ENCODE results near the gene CFLAR. TPM values are rescaled to one million over a fixed set of nuclear protein-coding genes. Genes with fewer than 3 reads are reported as not detected.

CFLAR gene
- total and polyA plus RNA-seq, 2 of the 13 experiments (the other 11 are each of a cell fraction or from before 2014, with no cell fraction given) = 43.8 to 92.1 TPM

DNA sequence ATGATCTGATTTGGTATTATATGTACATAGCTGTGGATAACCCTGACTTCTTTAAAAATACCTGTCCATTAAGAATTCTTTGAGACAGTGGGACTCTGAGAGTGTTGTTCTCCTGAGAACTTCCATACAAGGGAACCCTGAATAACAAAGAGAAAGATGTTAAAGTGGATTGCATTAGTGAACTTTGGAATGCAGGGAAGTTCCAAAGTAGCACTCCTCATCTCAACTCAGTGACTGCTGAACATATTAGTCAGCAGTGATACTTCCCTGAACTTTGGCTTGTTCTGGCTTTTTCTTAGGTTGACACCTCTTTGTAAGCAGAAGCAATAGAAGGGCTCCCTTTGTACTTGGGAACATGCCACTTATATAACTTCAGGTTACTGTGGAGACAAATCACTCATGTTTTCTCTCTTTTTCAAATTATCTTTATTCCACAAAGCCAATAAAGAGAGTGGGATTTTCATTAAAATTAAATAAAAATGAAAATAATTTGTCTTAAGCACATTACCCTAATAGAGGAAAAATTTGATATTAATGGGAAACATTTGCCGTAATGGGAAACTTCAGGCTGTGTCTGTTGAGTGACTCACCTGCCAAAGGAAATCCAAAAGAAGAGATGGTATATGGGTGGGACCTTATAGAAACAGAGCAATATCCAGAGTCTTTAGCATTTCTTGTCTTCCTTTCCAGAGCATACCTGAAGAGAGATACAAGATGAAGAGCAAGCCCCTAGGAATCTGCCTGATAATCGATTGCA lies 33.3 kb downstream of the CFLAR start (continued):
- TF ChIP-seq ZNF12 (CRISPR knock-in tag; IDR thresholded peaks at IDR 0.05) (0 out of 2 replicates have a peak, but pooled peaks have one; percentile 16), RFX3 (CRISPR knock-in tag; IDR thresholded peaks at IDR 0.05) (peak; percentile 49; the same call in 1 of the 2 replicates), NFE2L1 (CRISPR knock-in tag; IDR thresholded peaks at IDR 0.05; ENCODE audit: borderline replicate concordance) (no peak), SMARCE1 (IDR thresholded peaks at IDR 0.05; ENCODE audit: borderline replicate concordance) (0 out of 2 replicates have a peak, but pooled peaks have one; percentile 34), IRF2 (CRISPR knock-in tag; IDR thresholded peaks at IDR 0.05) (peak; percentile 82), ZBTB25 (CRISPR knock-in tag; IDR thresholded peaks at IDR 0.05) (0 out of 2 replicates have a peak, but pooled peaks have one; percentile 27), CBX2 (IDR thresholded peaks at IDR 0.05; ENCODE audit: low read depth, low read length) (no peak), CBX2 (CRISPR knock-in tag; IDR thresholded peaks at IDR 0.05; ENCODE audit: low read depth) (no peak), DPF2 (CRISPR knock-in tag; IDR thresholded peaks at IDR 0.05; ENCODE audit: borderline replicate concordance, low read depth) (peak; percentile 62; the same call in 1 of the 2 replicates), ZNF775 (CRISPR knock-in tag; IDR thresholded peaks at IDR 0.05; ENCODE audit: borderline replicate concordance) (no peak), HMGXB4 (CRISPR knock-in tag; IDR thresholded peaks at IDR 0.05; ENCODE audit: borderline replicate concordance in 1 of 2, low read depth in 1 of 2) (peak in 1 of 2 experiments; percentile 61; a peak in 1 of 4 replicates), RBM22 (optimal IDR thresholded peaks at IDR 0.05; ENCODE audit: low read length) (no peak), PAX8 (CRISPR knock-in tag; IDR thresholded peaks at IDR 0.05; ENCODE audit: borderline replicate concordance) (no peak)
- TF ChIP-seq, protein P1, sequence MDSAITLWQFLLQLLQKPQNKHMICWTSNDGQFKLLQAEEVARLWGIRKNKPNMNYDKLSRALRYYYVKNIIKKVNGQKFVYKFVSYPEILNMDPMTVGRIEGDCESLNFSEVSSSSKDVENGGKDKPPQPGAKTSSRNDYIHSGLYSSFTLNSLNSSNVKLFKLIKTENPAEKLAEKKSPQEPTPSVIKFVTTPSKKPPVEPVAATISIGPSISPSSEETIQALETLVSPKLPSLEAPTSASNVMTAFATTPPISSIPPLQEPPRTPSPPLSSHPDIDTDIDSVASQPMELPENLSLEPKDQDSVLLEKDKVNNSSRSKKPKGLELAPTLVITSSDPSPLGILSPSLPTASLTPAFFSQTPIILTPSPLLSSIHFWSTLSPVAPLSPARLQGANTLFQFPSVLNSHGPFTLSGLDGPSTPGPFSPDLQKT (CRISPR knock-in tag; IDR thresholded peaks at IDR 0.05; ENCODE audit: borderline replicate concordance) = no peak
- TF ChIP-seq, protein P2, sequence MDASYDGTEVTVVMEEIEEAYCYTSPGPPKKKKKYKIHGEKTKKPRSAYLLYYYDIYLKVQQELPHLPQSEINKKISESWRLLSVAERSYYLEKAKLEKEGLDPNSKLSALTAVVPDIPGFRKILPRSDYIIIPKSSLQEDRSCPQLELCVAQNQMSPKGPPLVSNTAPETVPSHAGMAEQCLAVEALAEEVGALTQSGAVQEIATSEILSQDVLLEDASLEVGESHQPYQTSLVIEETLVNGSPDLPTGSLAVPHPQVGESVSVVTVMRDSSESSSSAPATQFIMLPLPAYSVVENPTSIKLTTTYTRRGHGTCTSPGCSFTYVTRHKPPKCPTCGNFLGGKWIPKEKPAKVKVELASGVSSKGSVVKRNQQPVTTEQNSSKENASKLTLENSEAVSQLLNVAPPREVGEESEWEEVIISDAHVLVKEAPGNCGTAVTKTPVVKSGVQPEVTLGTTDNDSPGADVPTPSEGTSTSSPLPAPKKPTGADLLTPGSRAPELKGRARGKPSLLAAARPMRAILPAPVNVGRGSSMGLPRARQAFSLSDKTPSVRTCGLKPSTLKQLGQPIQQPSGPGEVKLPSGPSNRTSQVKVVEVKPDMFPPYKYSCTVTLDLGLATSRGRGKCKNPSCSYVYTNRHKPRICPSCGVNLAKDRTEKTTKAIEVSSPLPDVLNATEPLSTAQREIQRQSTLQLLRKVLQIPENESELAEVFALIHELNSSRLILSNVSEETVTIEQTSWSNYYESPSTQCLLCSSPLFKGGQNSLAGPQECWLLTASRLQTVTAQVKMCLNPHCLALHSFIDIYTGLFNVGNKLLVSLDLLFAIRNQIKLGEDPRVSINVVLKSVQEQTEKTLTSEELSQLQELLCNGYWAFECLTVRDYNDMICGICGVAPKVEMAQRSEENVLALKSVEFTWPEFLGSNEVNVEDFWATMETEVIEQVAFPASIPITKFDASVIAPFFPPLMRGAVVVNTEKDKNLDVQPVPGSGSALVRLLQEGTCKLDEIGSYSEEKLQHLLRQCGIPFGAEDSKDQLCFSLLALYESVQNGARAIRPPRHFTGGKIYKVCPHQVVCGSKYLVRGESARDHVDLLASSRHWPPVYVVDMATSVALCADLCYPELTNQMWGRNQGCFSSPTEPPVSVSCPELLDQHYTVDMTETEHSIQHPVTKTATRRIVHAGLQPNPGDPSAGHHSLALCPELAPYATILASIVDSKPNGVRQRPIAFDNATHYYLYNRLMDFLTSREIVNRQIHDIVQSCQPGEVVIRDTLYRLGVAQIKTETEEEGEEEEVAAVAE (CRISPR knock-in tag; IDR thresholded peaks at IDR 0.05; ENCODE audit: borderline replicate concordance) = peak; percentile 25; the same call in 1 of the 2 replicates
- TF ChIP-seq, protein P3, sequence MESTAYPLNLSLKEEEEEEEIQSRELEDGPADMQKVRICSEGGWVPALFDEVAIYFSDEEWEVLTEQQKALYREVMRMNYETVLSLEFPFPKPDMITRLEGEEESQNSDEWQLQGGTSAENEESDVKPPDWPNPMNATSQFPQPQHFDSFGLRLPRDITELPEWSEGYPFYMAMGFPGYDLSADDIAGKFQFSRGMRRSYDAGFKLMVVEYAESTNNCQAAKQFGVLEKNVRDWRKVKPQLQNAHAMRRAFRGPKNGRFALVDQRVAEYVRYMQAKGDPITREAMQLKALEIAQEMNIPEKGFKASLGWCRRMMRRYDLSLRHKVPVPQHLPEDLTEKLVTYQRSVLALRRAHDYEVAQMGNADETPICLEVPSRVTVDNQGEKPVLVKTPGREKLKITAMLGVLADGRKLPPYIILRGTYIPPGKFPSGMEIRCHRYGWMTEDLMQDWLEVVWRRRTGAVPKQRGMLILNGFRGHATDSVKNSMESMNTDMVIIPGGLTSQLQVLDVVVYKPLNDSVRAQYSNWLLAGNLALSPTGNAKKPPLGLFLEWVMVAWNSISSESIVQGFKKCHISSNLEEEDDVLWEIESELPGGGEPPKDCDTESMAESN (CRISPR knock-in tag; conservative IDR thresholded peaks at IDR 0.05) = no peak
- TF ChIP-seq, protein P4, sequence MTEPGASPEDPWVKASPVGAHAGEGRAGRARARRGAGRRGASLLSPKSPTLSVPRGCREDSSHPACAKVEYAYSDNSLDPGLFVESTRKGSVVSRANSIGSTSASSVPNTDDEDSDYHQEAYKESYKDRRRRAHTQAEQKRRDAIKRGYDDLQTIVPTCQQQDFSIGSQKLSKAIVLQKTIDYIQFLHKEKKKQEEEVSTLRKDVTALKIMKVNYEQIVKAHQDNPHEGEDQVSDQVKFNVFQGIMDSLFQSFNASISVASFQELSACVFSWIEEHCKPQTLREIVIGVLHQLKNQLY (CRISPR knock-in tag; IDR thresholded peaks at IDR 0.05) = peak; percentile 72
